DMS 273 (cell line): ENCODE measurements around the gene MAGEA9.
"Not testable (repeated sequence)": the region's sequence is repeated elsewhere in the genome, so short reads cannot be mapped to it uniquely, and the experiment has no call there.

Experiments
- DNase-seq: peaks from one replicate; lab custom pipeline; 2025; ENCODE audit not compliant: unreplicated experiment; lab: John Stamatoyannopoulos, UW

MAGEA9 gene

GRCh38 chrX:149804102-149804501 lies 22.4 kb downstream of the MAGEA9 start:
- no peak for DNase-seq

GRCh38 chrX:149807747-149808458 lies 26.2 kb downstream of the MAGEA9 start:
- no peak for DNase-seq

- DNase-seq, result no peak
Measured at GRCh38 chrX:149818652-149819051, 36.9 kb downstream of the MAGEA9 start.

GRCh38 chrX:149819371-149819770 lies 37.6 kb downstream of the MAGEA9 start:
- DNase-seq, result no peak

- peak; percentile 61 for DNase-seq
Measured at GRCh38 chrX:149825424-149825823, 43.7 kb downstream of the MAGEA9 start.

- no peak for DNase-seq
Measured at GRCh38 chrX:149827254-149827653, 45.5 kb downstream of the MAGEA9 start.

- no peak for DNase-seq
Measured at GRCh38 chrX:149829751-149830191, 48.0 kb downstream of the MAGEA9 start.

GRCh38 chrX:149830192-149830873 lies 48.6 kb downstream of the MAGEA9 start:
- DNase-seq, result no peak

- DNase-seq, result no peak
Measured at GRCh38 chrX:149831473-149831872, 49.7 kb downstream of the MAGEA9 start.

GRCh38 chrX:149836728-149837127 lies 55.0 kb downstream of the MAGEA9 start:
- DNase-seq, result not testable (repeated sequence)

- DNase-seq, result no peak
Measured at GRCh38 chrX:149837167-149837566, 55.4 kb downstream of the MAGEA9 start.
